ENCODE results near the gene FAM13C. TPM values are rescaled to one million over a fixed set of nuclear protein-coding genes. Genes with fewer than 3 reads are reported as not detected.
"Not testable (repeated sequence)": the region's sequence is repeated elsewhere in the genome, so short reads cannot be mapped to it uniquely, and the experiment has no call there.

Gene FAM13C
- total RNA-seq, result 1 to 10 TPM; 5.4 to 9.6 TPM

GRCh38 chr10:59362144-59362958 is at the start of gene FAM13C:
TSS of gene FAM13C (minus strand) at chr10:59362549. CDS start at chr10:59362460, 89 bp downstream.
- DNase-seq (peak; percentile 64 to 85 (median 72)), ATAC-seq (peak; percentile 86)
- WGBS, 2 donors, result 2 to 6% methylated on average over 17 to 41 of the region's 41 CpGs
- intact Hi-C loops (cut with DNase I), result no loop called here
- H3K36me3 ChIP-seq (replicated peaks in 1 of 2; ENCODE audit: insufficient read depth in 1 of 2, low read depth in 2 of 2), result no peaks in the 10 kb centered on the region
- peak within 1 kb of the TSS in 3 of 4 donors; percentile 3 to 57 (median 38) for H3K27ac ChIP-seq
- peaks cover 11% of the 10 kb centered on the region for H3K4me1 ChIP-seq
- TF ChIP-seq POLR2A (IDR thresholded peaks at IDR 0.05) (peak in 1 of 3 donors; percentile 30), CTCF (IDR thresholded peaks at IDR 0.05) (no peak)
- H3K27me3 ChIP-seq, result no peaks in the 10 kb centered on the region
- no peaks in the 10 kb centered on the region for H3K9me3 ChIP-seq
- H3K4me3 ChIP-seq, result peak within 1 kb of the TSS in 1 of 2 donors; percentile 22

- Histone ChIP-seq H3K36me3 (replicated peaks in 1 of 2; ENCODE audit: insufficient read depth in 1 of 2, low read depth in 2 of 2) (no peaks in the 10 kb centered on the region), H3K4me3 (no peak overlapping the region), H3K27ac (no peak overlapping the region), H3K4me1 (no peaks in the 10 kb centered on the region), H3K9me3 (no peaks in the 10 kb centered on the region), H3K27me3 (no peaks in the 10 kb centered on the region)
- intact Hi-C loops (cut with DNase I), result no loop called here
- 73 to 79% methylated on average over 3 of the region's 3 CpGs for WGBS, 2 donors
- DNase-seq (no peak), ATAC-seq (no peak)
- TF ChIP-seq CTCF (IDR thresholded peaks at IDR 0.05), result no peak
- no peak for TF ChIP-seq POLR2A (IDR thresholded peaks at IDR 0.05)
Measured at GRCh38 chr10:59405235-59405634, 42.9 kb upstream of the FAM13C start.

- no peak for DNase-seq
- no peaks in the 10 kb centered on the region for H3K27me3 ChIP-seq
- TF ChIP-seq CTCF (IDR thresholded peaks at IDR 0.05), result no peak
- no peak for TF ChIP-seq POLR2A (IDR thresholded peaks at IDR 0.05)
Measured at GRCh38 chr10:59400214-59400613, 37.9 kb upstream of the FAM13C start.

GRCh38 chr10:59399329-59399728 is 37.0 kb upstream of the FAM13C start:
- H3K27me3 ChIP-seq; H3K36me3 ChIP-seq (replicated peaks in 1 of 2; ENCODE audit: insufficient read depth in 1 of 2, low read depth in 2 of 2); H3K9me3 ChIP-seq; H3K4me1 ChIP-seq; DNase-seq; H3K4me3 ChIP-seq; intact Hi-C loops (cut with DNase I); H3K27ac ChIP-seq; ATAC-seq: not testable (repeated sequence)
- WGBS, 2 donors, result 85 to 93% methylated on average over 4 of the region's 4 CpGs

More at GRCh38 chr10:59400214-59400613, 37.9 kb upstream of the FAM13C start:
- no peak overlapping the region for H3K27ac ChIP-seq
- no peaks in the 10 kb centered on the region for H3K36me3 ChIP-seq (replicated peaks in 1 of 2; ENCODE audit: insufficient read depth in 1 of 2, low read depth in 2 of 2)
- H3K9me3 ChIP-seq, result no peaks in the 10 kb centered on the region
- WGBS, 2 donors, result 50 to 58% methylated on average over 1 of the region's 1 CpG
- no peak for ATAC-seq
- H3K4me3 ChIP-seq, result no peak overlapping the region
- no peaks in the 10 kb centered on the region for H3K4me1 ChIP-seq
- intact Hi-C loops (cut with DNase I), result no loop called here

- Histone ChIP-seq H3K27ac (no peak overlapping the region), H3K4me3 (no peak overlapping the region), H3K4me1 (no peaks in the 10 kb centered on the region), H3K36me3 (replicated peaks in 1 of 2; ENCODE audit: insufficient read depth in 1 of 2, low read depth in 2 of 2) (no peaks in the 10 kb centered on the region), H3K9me3 (no peaks in the 10 kb centered on the region), H3K27me3 (no peaks in the 10 kb centered on the region)
- WGBS, 2 donors, result 79 to 91% methylated on average over 3 of the region's 3 CpGs
- DNase-seq (no peak), ATAC-seq (no peak)
- TF ChIP-seq POLR2A (IDR thresholded peaks at IDR 0.05), result no peak
- TF ChIP-seq CTCF (IDR thresholded peaks at IDR 0.05), result no peak
- intact Hi-C loops (cut with DNase I), result no loop called here
Measured at GRCh38 chr10:59397961-59398360, 35.6 kb upstream of the FAM13C start.
